ENCODE measurements around the gene EXOC1L.
"Not testable (repeated sequence)": the region's sequence is repeated elsewhere in the genome, so short reads cannot be mapped to it uniquely, and the experiment has no call there.

Gene EXOC1L

GRCh38 chr4:55838356-55838755 is 18.8 kb downstream of the EXOC1L start:
- DNase-seq (ENCODE audit: low spot score): no peak

- DNase-seq (ENCODE audit: low spot score): no peak
Measured at GRCh38 chr4:55838952-55839351, 19.4 kb downstream of the EXOC1L start.

GRCh38 chr4:55840956-55841355 is 21.4 kb downstream of the EXOC1L start:
- no peak for DNase-seq (ENCODE audit: low spot score)

- DNase-seq (ENCODE audit: low spot score): not testable (repeated sequence)
Measured at GRCh38 chr4:55841373-55842239, 22.0 kb downstream of the EXOC1L start.

DNA sequence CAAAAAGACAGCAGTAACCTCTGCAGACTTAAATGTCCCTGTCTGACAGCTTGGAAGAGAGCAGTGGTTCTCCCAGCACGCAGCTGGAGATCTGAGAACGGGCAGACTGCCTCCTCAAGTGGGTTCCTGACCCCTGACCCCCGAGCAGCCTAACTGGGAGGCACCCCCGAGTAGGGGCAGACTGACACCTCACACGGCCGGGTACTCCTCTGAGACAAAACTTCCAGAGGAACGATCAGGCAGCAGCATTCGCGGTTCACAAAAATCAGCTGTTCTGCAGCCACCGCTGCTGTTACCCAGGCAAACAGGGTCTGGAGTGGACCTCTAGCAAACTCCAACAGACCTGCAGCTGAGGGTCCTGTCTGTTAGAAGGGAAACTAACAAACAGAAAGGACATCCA is 22.7 kb downstream of the EXOC1L start:
- DNase-seq (ENCODE audit: low spot score): not testable (repeated sequence)

DNA sequence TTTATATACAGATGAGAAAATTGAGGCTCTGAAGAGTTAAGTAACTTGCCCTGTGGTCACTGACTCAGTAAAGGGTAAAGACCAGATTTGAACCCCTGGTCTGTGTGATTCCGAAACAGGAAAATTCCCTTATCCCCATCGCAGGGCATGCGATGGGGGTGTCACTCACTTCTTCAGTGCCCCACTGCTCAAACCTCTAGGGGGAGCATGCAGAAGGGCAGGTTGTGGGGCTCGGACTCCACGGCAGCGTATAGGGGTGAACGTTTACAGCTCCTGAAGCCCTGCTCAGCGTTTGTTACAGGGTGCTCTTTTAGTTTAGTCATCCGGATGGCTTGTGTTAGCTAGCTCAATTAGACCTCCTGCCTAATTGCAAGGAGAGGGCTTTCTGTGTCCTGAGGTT is 30.1 kb downstream of the EXOC1L start:
- no peak for DNase-seq (ENCODE audit: low spot score)

- DNase-seq (ENCODE audit: low spot score): no peak
Measured at GRCh38 chr4:55851885-55852284, 32.3 kb downstream of the EXOC1L start.

DNA sequence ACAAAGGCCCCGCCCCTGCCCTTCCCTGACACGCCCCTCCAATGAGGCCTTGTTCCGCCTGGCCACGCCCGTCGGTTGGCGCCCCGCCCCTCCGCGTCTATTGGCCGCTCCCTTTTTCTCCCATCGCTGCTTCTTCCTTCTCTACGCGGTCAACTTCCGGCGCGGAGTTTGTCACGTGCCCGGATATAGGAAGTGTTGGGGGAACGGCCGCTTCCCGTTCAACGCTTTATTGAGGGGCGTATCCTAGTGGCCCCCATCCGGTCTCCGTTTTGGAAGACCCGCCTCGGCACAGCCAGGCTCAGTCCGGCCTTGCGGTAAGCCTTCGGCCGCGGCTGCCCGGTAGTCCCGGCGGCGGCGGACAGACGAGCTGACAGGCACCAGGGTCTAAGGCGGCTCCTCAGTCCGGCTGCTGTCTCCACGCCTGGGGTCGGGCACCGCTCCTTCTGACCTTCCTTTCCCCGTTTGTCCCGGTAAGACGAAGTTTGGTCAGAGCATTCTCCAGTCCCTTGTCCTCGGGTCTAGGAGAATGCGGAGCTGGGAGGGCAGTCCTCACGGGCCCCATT is 34.0 kb downstream of the EXOC1L start, which contains the start of gene EXOC1:
EXOC1 (plus strand) TSS at position 165 of the 563 bp plus-strand sequence. CDS start 4,676 bp downstream, outside the sequence.
- DNase-seq (ENCODE audit: low spot score): peak; percentile 97

GRCh38 chr4:55854129-55854528 is 34.5 kb downstream of the EXOC1L start:
- no peak for DNase-seq (ENCODE audit: low spot score)

GRCh38 chr4:55857586-55857985 is 38.0 kb downstream of the EXOC1L start:
- no peak for DNase-seq (ENCODE audit: low spot score)

DNA sequence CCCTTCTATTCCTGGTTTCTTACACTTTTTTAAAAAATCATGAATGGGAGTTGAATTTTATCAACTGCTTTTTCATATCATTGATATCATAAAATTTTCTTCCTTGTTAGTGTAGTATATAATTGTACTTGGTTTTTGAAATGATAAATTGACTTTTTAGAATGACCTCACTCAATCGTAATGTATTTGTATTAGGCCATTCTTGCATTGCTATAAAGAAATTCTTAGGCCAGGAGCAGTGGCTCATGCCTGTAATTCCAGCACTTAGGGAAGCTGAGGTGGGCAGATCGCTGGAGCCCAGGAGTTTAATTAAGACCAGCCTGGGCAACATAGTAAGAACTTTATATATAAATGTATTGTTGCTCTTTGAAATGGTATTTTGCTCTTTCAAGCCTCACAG is 40.1 kb downstream of the EXOC1L start:
- DNase-seq (ENCODE audit: low spot score): no peak

GRCh38 chr4:55864577-55865223 is 45.1 kb downstream of the EXOC1L start:
- DNase-seq (ENCODE audit: low spot score): no peak

GRCh38 chr4:55865228-55865806 is 45.7 kb downstream of the EXOC1L start:
- no peak for DNase-seq (ENCODE audit: low spot score)

- no peak for DNase-seq (ENCODE audit: low spot score)
Measured at GRCh38 chr4:55866290-55866907, 46.8 kb downstream of the EXOC1L start.

DNA sequence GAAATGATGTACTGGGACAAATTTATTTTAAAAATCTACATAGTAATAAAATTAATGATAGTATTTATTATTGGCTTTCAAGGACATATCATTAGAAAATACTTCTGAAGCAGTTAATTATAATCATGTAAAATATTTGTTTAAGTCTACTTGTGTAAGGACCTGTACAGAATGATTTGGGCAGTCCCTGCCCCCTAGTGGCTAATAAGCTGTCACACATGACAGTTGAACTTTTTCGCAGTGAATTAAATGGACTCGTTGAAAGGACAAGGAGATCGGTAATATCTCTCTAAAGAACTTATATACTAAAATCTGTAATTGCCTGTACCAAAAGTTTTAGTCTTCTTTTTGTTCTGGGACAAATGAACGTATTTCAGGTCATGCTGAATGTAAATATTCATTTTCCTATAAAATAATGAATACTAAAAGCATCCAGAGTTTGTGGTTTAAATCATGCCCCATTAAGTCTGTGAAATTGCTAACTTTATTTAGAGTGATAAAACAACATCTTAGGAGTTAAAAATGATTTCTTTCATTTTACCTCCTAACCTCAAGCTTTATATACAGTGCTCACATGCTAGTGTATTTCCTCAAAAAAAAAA is 47.5 kb downstream of the EXOC1L start:
- DNase-seq (ENCODE audit: low spot score): peak; percentile 75

DNA sequence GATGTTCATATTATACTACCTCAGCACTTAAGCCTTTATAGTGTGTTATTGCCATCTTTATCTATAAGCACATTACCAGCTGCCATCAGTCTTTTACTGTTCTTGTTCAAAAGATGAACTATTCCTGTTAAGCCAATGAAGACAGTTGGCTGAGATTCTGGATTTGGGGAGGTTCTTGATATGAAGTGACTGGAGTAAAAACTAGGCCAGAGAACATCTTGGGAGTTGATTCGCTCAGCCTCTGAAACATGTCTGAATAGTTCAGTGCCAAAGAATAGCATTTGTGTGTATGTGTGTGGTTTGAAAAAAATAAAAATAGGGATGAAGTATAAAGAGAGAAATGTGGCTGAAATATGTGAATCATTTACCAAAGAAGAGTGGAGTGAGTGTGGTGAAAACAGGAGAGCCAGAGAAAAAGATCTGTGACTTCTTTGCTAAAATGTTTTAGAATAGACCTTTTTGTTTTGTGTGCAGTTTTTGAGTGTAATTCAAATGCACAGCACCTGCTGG is 49.0 kb downstream of the EXOC1L start:
- DNase-seq (ENCODE audit: low spot score): no peak

GRCh38 chr4:55871299-55871800 is 51.8 kb downstream of the EXOC1L start:
- no peak for DNase-seq (ENCODE audit: low spot score)

GRCh38 chr4:55874831-55875230 is 55.2 kb downstream of the EXOC1L start:
- no peak for DNase-seq (ENCODE audit: low spot score)

- DNase-seq (ENCODE audit: low spot score): no peak
Measured at GRCh38 chr4:55876387-55876786, 56.8 kb downstream of the EXOC1L start.

GRCh38 chr4:55879224-55879623 is 59.6 kb downstream of the EXOC1L start:
- DNase-seq (ENCODE audit: low spot score): no peak

GRCh38 chr4:55880652-55881280 is 61.2 kb downstream of the EXOC1L start:
- DNase-seq (ENCODE audit: low spot score): no peak
